Activated CD8-positive, alpha-beta memory T cell treated with anti-CD3 and anti-CD28 coated beads for 36 hours (primary cell): ENCODE results near the gene SRF. TPM values are rescaled to one million over a fixed set of nuclear protein-coding genes. Genes with fewer than 3 reads are reported as not detected.

ENCODE experiments used
- CTCF ChIA-PET: fragments of 350-600 bp; sonication (Branson Sonifier 250); formaldehyde crosslinking; loops from one replicate; lab custom pipeline; 2021; ENCODE audit warnings: antibody characterized with exemption; lab: Charles Lee
- POLR2A ChIA-PET: fragments of 350-600 bp; sonication (Branson Sonifier 250); formaldehyde crosslinking; loops from one replicate; lab custom pipeline; 2021; ENCODE audit warnings: antibody characterized with exemption; lab: Charles Lee
- total RNA-seq, 2 experiments: library from RNA; stranded (reverse); gene quantifications; one replicate each; pipeline ENCODE4 v1.2.3, GENCODE V29; 2021

Gene SRF
- total RNA-seq, 2 experiments from 2014 or later, result 52.0 to 54.2 TPM

DNA sequence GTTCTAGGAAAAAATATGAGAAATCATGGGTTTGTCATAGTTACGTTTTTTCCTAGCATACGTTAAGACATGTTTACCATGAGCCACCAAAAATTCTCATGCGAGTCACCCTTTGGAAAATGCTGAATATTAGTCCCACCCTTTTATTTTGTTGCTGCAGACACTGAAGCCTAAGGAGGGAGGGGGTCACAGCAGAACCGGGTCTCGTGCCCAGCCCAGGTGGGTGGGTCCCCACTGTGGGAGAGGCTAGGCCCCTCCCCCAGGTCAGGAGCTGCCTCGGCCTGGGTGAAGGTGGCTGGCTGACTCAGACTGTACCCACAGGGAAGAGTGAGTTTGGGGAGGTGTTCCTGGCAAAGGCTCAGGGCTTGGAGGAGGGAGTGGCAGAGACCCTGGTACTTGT lies 26.2 kb upstream of the SRF start:
- CTCF ChIA-PET, result interaction anchor here (1.3 kb wide), 1 partner anchor 35 kb away, joined by 4 read pairs; no protein-coding TSS in a partner anchor
- POLR2A ChIA-PET, result no interaction called here

- CTCF ChIA-PET, result no interaction called here
Observed at GRCh38 chr6:43146261-43146660, 24.8 kb upstream of the SRF start.

DNA sequence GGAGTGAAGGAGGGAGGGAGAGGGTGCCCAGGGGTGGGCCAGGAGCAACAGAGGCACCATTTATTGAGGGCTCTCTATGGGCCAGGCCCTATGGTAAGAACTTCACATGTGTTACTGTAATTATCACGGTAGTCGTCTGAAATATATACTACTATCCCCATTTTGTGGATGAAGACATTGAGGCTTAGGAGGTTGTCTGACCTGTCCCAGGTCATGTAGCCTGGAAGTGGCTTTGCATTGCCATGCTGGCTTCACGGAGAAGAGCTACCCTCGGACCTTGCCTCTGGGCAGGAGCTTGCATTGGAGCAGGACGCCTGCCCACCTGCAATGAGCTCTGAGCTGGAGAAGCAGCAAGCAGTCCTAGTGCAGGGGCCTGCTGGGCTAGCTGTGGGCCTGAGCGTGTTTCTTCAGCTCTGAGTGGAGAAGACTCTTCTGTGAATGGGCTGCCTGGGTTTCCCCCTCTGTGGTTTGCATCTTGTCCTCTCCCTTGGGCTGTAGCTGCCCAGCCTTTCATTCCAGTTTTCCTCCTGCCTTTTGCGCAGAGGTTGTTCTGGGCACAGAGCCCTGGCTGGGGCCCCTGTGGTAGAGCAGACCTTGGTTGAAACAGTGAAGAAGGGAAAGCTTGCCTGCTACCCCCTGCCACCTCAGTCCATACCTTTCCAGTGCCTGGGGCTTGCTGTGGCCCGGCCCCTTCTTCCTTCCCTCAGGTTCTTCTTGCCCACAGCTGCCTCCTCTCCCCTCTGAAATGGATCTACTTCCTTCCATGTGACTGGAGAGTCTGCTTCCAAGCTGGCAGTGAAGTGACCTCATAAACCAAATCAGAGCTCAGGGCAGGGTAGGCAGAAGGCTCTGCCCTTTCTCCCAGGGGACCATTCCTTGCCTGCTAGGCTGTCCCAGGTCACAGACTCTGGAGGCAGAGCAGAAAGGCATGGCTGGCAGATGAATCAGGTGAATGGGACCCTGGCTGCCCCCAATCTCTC lies 24.1 kb upstream of the SRF start:
- POLR2A ChIA-PET, result no interaction called here
- CTCF ChIA-PET, result no interaction called here

More at GRCh38 chr6:43146261-43146660, 24.8 kb upstream of the SRF start:
- POLR2A ChIA-PET, result no interaction called here

DNA sequence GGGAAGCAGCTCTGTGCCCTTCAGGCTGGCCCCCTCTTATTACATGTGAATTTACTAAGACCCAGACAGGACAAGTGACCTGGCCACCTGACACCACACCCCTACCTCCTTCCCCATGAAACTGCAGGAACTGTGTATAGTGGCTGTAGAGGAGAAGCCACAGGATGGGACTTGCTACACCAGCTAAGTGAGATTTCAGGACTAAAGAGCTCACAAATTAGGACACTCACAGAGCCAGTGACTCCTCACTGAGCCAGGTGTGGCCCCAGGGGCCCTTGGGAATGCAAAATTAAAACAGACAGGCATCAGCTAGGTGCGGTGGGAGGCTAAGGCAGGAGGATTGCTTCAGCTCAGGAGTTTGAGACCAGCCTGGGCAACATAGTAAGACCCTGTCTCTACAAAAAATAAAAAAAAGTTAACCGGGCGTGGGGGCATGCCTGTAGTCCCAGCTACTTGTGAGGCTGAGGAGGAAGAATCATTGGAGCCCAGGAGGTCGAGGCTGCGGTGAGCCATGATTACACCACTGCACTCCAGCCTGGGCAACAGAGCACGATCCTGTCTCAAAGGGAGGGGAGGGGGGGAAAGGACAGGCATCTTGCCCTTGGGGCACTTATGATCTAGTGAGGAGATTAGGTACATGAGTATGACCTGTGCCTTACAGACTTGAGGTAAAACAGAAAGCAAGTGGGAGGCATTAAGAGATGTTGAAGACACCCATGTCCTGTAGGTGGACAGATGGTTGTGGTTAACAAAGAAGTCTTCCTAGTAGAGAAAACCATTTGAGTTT lies 23.2 kb upstream of the SRF start:
- CTCF ChIA-PET, result interaction anchor here (0.5 to 1.1 kb wide), 2 partner anchors 169 to 247 kb away, joined by 3 to 6 read pairs; no protein-coding TSS in a partner anchor
- POLR2A ChIA-PET, result no interaction called here

DNA sequence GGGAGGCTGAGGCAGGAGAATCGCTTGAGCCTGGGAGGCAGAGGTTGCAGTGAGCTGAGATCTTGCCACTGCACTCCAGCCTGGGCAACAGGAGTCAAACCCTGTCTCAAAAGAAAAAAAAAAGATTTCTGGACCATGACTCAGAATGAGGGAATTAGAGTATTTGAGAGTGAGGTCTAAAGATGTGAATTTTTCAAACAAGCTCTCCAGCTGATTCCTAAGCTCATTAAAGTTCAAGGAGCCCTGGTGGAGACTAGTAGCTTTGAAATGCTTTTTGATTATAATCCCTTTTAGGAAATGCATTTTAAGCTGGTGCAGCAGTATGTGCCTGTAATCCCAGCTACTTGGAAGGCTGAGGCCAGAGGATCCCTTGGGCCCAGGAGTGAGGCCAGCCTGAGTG lies 21.8 kb upstream of the SRF start:
- CTCF ChIA-PET, result interaction anchor here (1.1 kb wide), 1 partner anchor 248 kb away, joined by 6 read pairs; no protein-coding TSS in a partner anchor

DNA sequence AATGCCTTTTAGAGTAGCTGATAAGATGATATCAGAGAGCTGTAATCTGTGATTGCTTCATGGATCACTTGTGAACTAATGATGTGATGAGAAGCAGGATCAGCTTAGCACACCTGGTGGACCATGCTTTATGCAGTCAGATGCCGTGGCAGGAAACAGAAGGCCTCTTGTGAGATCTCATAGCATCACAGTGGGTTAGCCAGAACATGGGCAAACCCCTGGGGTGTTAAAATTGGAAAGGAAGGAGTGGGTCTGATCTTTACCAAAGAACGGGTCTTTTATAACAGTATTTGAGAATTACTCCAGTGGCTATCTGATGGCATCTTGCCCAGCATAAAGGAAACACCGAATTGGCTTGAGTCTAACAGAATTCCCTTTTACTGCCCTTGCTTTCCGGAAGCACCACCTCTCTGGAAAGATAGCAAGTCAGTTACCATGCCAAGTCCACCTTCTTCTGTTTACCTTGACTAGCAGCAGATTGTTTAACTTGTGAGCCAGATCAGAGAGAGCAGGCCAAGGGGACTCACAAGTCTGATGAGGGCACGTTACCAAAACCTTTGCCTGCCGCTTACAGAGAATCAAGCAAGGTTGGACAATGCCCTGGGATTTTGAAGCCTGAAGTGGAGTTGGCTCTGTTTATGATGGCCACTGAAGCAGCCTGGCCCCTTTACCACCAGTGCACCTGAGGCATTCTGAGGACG lies 20.9 kb upstream of the SRF start:
- ChIA-PET POLR2A (no interaction called here), CTCF (no interaction called here)

More for the DNA sequence above, 21.8 kb upstream of the SRF start:
- POLR2A ChIA-PET, result no interaction called here

- CTCF ChIA-PET, result no interaction called here
- POLR2A ChIA-PET, result no interaction called here
Observed at GRCh38 chr6:43159599-43159998, 11.5 kb upstream of the SRF start.

DNA sequence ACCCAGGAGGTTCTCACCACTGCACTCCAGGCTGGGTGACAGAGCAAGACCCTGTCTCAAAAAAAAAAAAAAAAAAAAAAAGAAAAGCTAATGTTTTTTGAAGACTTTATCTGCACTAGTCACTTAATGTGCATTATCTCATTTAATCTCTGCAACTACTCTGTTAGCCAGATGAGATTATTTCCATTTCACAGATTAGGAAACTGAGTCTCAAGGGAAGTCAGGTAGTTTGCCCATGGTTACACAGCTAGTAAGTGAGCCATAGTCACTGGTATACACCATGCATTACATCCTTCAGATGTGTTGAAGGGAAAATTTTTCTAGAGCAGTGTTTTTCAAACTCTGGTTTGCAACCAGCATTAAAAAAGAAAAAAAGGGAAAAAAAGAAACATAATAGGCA lies 7.2 kb upstream of the SRF start:
- POLR2A ChIA-PET, result interaction anchor here (0.6 kb wide), 2 partner anchors 21 to 171 kb away, joined by 3 to 8 read pairs; no protein-coding TSS in a partner anchor
- CTCF ChIA-PET, result interaction anchor here (0.7 kb wide), 1 partner anchor 196 kb away, joined by 3 read pairs; no protein-coding TSS in a partner anchor

DNA sequence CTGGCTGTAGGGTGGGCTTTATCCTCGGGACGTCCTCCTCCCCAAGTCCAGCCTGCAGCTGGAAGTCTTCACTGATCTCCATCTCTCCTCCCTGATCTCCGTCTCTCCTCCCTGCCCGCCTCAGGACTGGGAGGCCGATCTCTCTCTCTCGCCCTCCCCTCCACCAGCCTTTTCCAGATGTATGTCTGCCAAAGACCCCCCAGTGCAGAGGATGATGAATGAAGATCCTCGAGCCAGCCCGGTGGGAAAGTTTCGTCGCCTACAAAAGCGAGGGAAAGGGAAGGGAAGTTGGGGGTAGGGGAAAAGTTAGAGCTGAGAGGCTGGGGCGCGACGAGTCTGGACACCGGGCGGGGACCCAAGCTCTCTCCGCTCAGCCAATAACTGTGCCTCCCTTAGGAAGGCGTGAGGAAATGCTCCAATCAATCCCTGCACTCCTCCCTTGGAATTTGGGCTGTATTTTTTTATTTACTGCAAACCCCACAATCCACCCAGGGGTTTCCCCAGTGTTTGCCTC lies 595 bp upstream of the SRF start:
- ChIA-PET CTCF (interaction anchor here (0.6 kb wide), 1 partner anchor 21 kb away, joined by 4 read pairs; no protein-coding TSS in a partner anchor), POLR2A (interaction anchor here (1.0 to 1.9 kb wide), 2 partner anchors 117 to 192 kb away, joined by 3 to 6 read pairs; partner anchors contain the start of gene CUL7)

GRCh38 chr6:43171707-43172103 lies 636 bp downstream of the SRF start:
- CTCF ChIA-PET, result interaction anchor here (0.7 to 1.5 kb wide), 4 partner anchors 9 to 57 kb away, joined by 3 to 6 read pairs (median 4); partner anchors contain the start of gene DNPH1
- POLR2A ChIA-PET, result interaction anchor here (0.6 to 1.9 kb wide), 4 partner anchors 11 to 797 kb away, joined by 3 to 6 read pairs (median 3); partner anchors contain the start of genes CUL7, CUL9 and DNPH1

- ChIA-PET POLR2A (interaction anchor here (0.6 to 1.9 kb wide), 4 partner anchors 10 to 797 kb away, joined by 3 to 6 read pairs (median 3); partner anchors contain the start of genes CUL7, CUL9 and DNPH1), CTCF (interaction anchor here (0.7 to 1.5 kb wide), 4 partner anchors 8 to 56 kb away, joined by 3 to 6 read pairs (median 4); partner anchors contain the start of gene DNPH1)
Observed at GRCh38 chr6:43172104-43173007, 1.3 kb downstream of the SRF start.

- ChIA-PET POLR2A (interaction anchor here (1.5 kb wide), 1 partner anchor 51 kb away, joined by 7 read pairs; no protein-coding TSS in a partner anchor), CTCF (no interaction called here)
Observed at GRCh38 chr6:43173591-43174262, 2.7 kb downstream of the SRF start.

GRCh38 chr6:43174263-43175112 lies 3.4 kb downstream of the SRF start:
- POLR2A ChIA-PET, result interaction anchor here (1.5 kb wide), 1 partner anchor 50 kb away, joined by 7 read pairs; no protein-coding TSS in a partner anchor
- CTCF ChIA-PET, result interaction anchor here (0.6 kb wide), 2 partner anchors 8 to 120 kb away, joined by 3 to 4 read pairs; no protein-coding TSS in a partner anchor

GRCh38 chr6:43175676-43176422 lies 4.8 kb downstream of the SRF start:
- POLR2A ChIA-PET, result interaction anchor here (0.6 kb wide), 1 partner anchor 335 kb away, joined by 5 read pairs; no protein-coding TSS in a partner anchor
- CTCF ChIA-PET, result no interaction called here

- POLR2A ChIA-PET, result no interaction called here
- CTCF ChIA-PET, result no interaction called here
Observed at GRCh38 chr6:43176423-43176786, 5.3 kb downstream of the SRF start.
